Natural killer cell (primary cell): ENCODE results near the gene AVP. TPM values are rescaled to one million over a fixed set of nuclear protein-coding genes. Genes with fewer than 3 reads are reported as not detected.
A peak's percentile ranks its signal among the peaks of the same experiment; 100 is the strongest.

Experiments
- ATAC-seq, 3 donors: fragments of 150-1000 bp in 2 of 3; fragments of 200-7000 bp in 1 of 3; cut with Tn5 transposase; 1 replicate in 1 of 3; 2 replicates in 2 of 3; pipeline ENCODE4 v1.10.0; 2021; ENCODE audit warnings: mild to moderate bottlenecking in 2 of 3, moderate library complexity in 2 of 3
- DNase-seq, 2 donors: peaks; one replicate each; pipeline versions ENCODE4 v3.0.0 to v3.0.0-alpha.2; 2013 to 2021; ENCODE audit warnings: mixed read lengths in 1 of 2
- H3K27ac ChIP-seq: one replicate; pipeline ENCODE4 v1.5.1; 2013; ENCODE audit warnings: mild to moderate bottlenecking, low read length
- H3K27me3 ChIP-seq: one replicate; pipeline ENCODE4 v1.6.1; 2013; ENCODE audit warnings: low read length; ENCODE audit not compliant: control insufficient read depth, insufficient read depth
- H3K36me3 ChIP-seq: one replicate; pipeline ENCODE4 v1.6.1; 2013; ENCODE audit warnings: low read length; ENCODE audit not compliant: control insufficient read depth, insufficient read depth
- H3K4me1 ChIP-seq: one replicate; pipeline ENCODE4 v1.6.1; 2013; ENCODE audit warnings: low read length; ENCODE audit not compliant: control insufficient read depth, insufficient read depth
- H3K4me3 ChIP-seq: one replicate; pipeline ENCODE4 v1.5.1; 2013; ENCODE audit warnings: low read length
- H3K9me3 ChIP-seq: one replicate; pipeline ENCODE4 v1.6.1; 2013; ENCODE audit warnings: low read length; ENCODE audit not compliant: control insufficient read depth, insufficient read depth
- H3K27ac Mint-ChIP-seq, 2 donors: one replicate each; pipeline ENCODE4 v1.8.0; 2022; ENCODE audit warnings: mild to moderate bottlenecking in 2 of 2, mixed read lengths in 2 of 2, moderate library complexity in 1 of 2
- H3K27me3 Mint-ChIP-seq, 2 donors: one replicate each; pipeline ENCODE4 v1.8.0; 2022; ENCODE audit warnings: low read depth in 2 of 2, mixed read lengths in 2 of 2
- H3K36me3 Mint-ChIP-seq: one replicate; pipeline ENCODE4 v1.8.0; 2022; ENCODE audit warnings: mixed read lengths
- H3K4me1 Mint-ChIP-seq, 2 donors: one replicate each; pipeline ENCODE4 v1.8.0; 2022; ENCODE audit warnings: mixed read lengths in 2 of 2
- H3K4me3 Mint-ChIP-seq: one replicate; pipeline ENCODE4 v1.8.0; 2022; ENCODE audit warnings: mild to moderate bottlenecking, moderate library complexity, mixed read lengths
- H3K9me3 Mint-ChIP-seq, 2 donors: one replicate each; pipeline ENCODE4 v1.8.0; 2022; ENCODE audit warnings: mixed read lengths in 2 of 2
- CTCF ChIP-seq: fragments of 200-600 bp; IDR thresholded peaks from one replicate; pipeline ENCODE4 v1.8.0; 2022; ENCODE audit warnings: antibody characterized with exemption
- WGBS: methylation state at CpG from one replicate; pipeline ENCODE4 v1.1.7; 2013; ENCODE audit warnings: missing lambda C conversion rate; ENCODE audit not compliant: insufficient coverage; 5-methylcytosine and 5-hydroxymethylcytosine counted together
- intact Hi-C: fragments of 100-400 bp; cut with micrococcal nuclease; formaldehyde crosslinking; loops from one replicate; pipeline ENCODE4 v1.14.2; 2022
- total RNA-seq, 4 donors: library from RNA; stranded (reverse); fragments of 120-200 nt in 1 of 4; gene quantifications; one replicate each; pipeline versions ENCODE4 v1.2.3 to v1.2.4, GENCODE V29; 2013 to 2022

The AVP gene
- total RNA-seq, 3 donors from 2014 or later (not counting 1 experiment from before 2014, with no cell fraction given): not detected

GRCh38 chr20:3092611-3093379, 8.3 kb upstream of the AVP start:
- peak overlapping the region; percentile 28 for H3K4me3 ChIP-seq
- H3K4me3 Mint-ChIP-seq: peak overlapping the region; percentile 94
- ATAC-seq: peak; percentile 50 to 63 (median 54)
- peaks cover 18% of the 10 kb centered on the region for H3K4me1 ChIP-seq
- intact Hi-C loops: no loop called here
- H3K4me1 Mint-ChIP-seq: peaks cover 5 to 7% of the 10 kb centered on the region in 2 donors
- no peaks in the 10 kb centered on the region for H3K36me3 ChIP-seq
- no peaks in the 10 kb centered on the region for H3K36me3 Mint-ChIP-seq
- H3K27me3 Mint-ChIP-seq: peaks cover 32 to 40% of the 10 kb centered on the region in 2 donors
- peak; percentile 53 to 69 for DNase-seq
- H3K9me3 ChIP-seq: no peaks in the 10 kb centered on the region
- peaks cover 21% of the 10 kb centered on the region for H3K27me3 ChIP-seq
- no peak for TF ChIP-seq CTCF
- no peaks in the 10 kb centered on the region for H3K9me3 Mint-ChIP-seq
- 5% methylated on average over 81 of the region's 81 CpGs for WGBS
- H3K27ac Mint-ChIP-seq: peak overlapping the region; percentile 79 to 89
- no peak overlapping the region for H3K27ac ChIP-seq

GRCh38 chr20:3090565-3090964, 6.0 kb upstream of the AVP start:
- no peak overlapping the region for H3K4me3 ChIP-seq
- no peak for TF ChIP-seq CTCF
- H3K27me3 Mint-ChIP-seq: peaks cover 25 to 40% of the 10 kb centered on the region in 2 donors
- H3K27ac ChIP-seq: no peak overlapping the region
- peaks cover 21% of the 10 kb centered on the region for H3K27me3 ChIP-seq
- 0% methylated on average over 1 of the region's 1 CpG for WGBS
- no peaks in the 10 kb centered on the region for H3K9me3 Mint-ChIP-seq
- H3K4me1 Mint-ChIP-seq: peaks cover 5 to 7% of the 10 kb centered on the region in 2 donors
- intact Hi-C loops: no loop called here
- H3K27ac Mint-ChIP-seq: peak overlapping the region in 1 of 2 donors; percentile 1
- H3K36me3 Mint-ChIP-seq: no peaks in the 10 kb centered on the region
- H3K4me1 ChIP-seq: peaks cover 18% of the 10 kb centered on the region
- H3K4me3 Mint-ChIP-seq: no peak overlapping the region
- H3K9me3 ChIP-seq: no peaks in the 10 kb centered on the region
- no peaks in the 10 kb centered on the region for H3K36me3 ChIP-seq
- DNase-seq (peak in 1 of 2 donors; percentile 34), ATAC-seq (no peak)

DNA sequence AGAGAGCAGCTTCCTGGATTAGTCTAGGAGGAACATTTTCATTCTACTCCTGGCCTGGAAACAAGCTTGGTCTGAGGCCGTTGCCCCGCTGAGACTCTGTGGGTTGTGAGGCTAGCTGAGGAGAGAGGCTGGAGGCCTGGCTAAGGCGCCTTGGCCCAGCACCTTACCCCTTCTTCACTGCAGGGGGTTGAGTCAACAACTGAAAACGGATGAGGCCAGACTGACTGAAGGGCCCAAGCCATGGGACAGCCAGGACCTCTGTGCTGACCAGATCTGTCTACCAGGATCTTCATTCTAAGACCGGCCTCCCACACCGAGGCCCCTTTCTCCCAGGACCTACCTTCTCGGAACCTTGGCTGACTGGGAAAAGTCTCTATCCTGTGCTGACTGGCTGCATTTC, 3.5 kb upstream of the AVP start:
- no peak overlapping the region for H3K27ac ChIP-seq
- TF ChIP-seq CTCF: no peak
- no peak for DNase-seq
- Mint-ChIP-seq H3K4me3 (no peak overlapping the region), H3K9me3 (no peaks in the 10 kb centered on the region), H3K27ac (no peak overlapping the region), H3K36me3 (no peaks in the 10 kb centered on the region), H3K27me3 (peaks cover 40 to 55% of the 10 kb centered on the region in 2 donors), H3K4me1 (peaks cover 5 to 13% of the 10 kb centered on the region in 2 donors)
- intact Hi-C loops: no loop called here
- H3K9me3 ChIP-seq: no peaks in the 10 kb centered on the region
- H3K4me3 ChIP-seq: no peak overlapping the region
- peaks cover 29% of the 10 kb centered on the region for H3K27me3 ChIP-seq
- 90% methylated on average over 7 of the region's 7 CpGs for WGBS
- peaks cover 15% of the 10 kb centered on the region for H3K4me1 ChIP-seq
- H3K36me3 ChIP-seq: no peaks in the 10 kb centered on the region
- no peak for ATAC-seq
